ENCODE results near the gene SCYL3.

DNA sequence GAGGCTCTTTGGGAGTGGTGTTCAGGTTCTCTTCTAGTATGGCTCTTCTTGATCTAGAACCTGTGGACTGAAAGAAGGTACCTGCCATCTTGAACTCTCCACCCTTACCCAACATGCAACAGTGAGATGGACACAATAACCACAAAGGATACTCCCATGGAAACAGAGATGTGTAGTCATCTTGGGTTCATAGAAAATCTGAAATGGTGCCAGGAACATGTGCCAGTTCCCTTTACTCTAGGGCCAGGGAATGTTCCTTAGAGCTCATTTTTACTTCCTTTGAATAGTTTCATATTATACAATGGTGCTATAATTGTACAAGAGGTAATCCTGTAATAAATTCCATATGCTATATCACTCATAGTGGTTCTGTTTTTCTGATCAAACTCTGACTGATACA is 13.2 kb upstream of the SCYL3 start:
- TF ChIP-seq, protein P1, sequence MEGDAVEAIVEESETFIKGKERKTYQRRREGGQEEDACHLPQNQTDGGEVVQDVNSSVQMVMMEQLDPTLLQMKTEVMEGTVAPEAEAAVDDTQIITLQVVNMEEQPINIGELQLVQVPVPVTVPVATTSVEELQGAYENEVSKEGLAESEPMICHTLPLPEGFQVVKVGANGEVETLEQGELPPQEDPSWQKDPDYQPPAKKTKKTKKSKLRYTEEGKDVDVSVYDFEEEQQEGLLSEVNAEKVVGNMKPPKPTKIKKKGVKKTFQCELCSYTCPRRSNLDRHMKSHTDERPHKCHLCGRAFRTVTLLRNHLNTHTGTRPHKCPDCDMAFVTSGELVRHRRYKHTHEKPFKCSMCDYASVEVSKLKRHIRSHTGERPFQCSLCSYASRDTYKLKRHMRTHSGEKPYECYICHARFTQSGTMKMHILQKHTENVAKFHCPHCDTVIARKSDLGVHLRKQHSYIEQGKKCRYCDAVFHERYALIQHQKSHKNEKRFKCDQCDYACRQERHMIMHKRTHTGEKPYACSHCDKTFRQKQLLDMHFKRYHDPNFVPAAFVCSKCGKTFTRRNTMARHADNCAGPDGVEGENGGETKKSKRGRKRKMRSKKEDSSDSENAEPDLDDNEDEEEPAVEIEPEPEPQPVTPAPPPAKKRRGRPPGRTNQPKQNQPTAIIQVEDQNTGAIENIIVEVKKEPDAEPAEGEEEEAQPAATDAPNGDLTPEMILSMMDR (conservative IDR thresholded peaks at IDR 0.05 in 1 of 2, IDR thresholded peaks at IDR 0.05 in 1 of 2; ENCODE audit: extremely low read depth in 1 of 2, insufficient read depth in 1 of 2, low read depth in 1 of 2, low read length in 2 of 2) = no peak
- TF ChIP-seq EZH2 (IDR thresholded peaks at IDR 0.05; ENCODE audit: borderline replicate concordance, low read length) = no peak
